Gastrocnemius medialis (tissue), 4 donors: ENCODE measurements around the gene ZC3H4. TPM values are rescaled to one million over a fixed set of nuclear protein-coding genes. Genes with fewer than 3 reads are reported as not detected.
"Not testable (repeated sequence)": the region's sequence is repeated elsewhere in the genome, so short reads cannot be mapped to it uniquely, and the experiment has no call there.

Experiments used
- ATAC-seq, 2 donors: fragments of 150-250 bp; one replicate each; pipeline ENCODE4 v1.9.1; 2016
- DNase-seq, 2 donors: peaks; one replicate each; pipeline ENCODE4 v3.0.0-alpha.2; 2019
- H3K27ac ChIP-seq, 4 donors: fragments of 200-600 bp; sonication (generic); 1 replicate in 1 of 4; 2 replicates in 3 of 4; pipeline ENCODE4 v1.5.1; 2016 to 2018; ENCODE audit warnings: mild to moderate bottlenecking in 2 of 4, moderate library complexity in 1 of 4
- H3K27me3 ChIP-seq, 3 donors: fragments of 200-600 bp; sonication (generic) in 2 of 3; 1 replicate in 1 of 3; 2 replicates in 2 of 3; pipeline versions ENCODE4 v1.5.1 to v1.6.0; 2016 to 2019; ENCODE audit warnings: mild to moderate bottlenecking in 1 of 3, moderate library complexity in 1 of 3
- H3K36me3 ChIP-seq, 2 donors: fragments of 200-600 bp; sonication (generic) in 1 of 2; one replicate each; pipeline ENCODE4 v1.5.1; 2017 to 2018
- H3K4me1 ChIP-seq, 2 donors: fragments of 200-600 bp; sonication (generic) in 1 of 2; one replicate each; pipeline ENCODE4 v1.5.1; 2016 to 2017; ENCODE audit warnings: mild to moderate bottlenecking in 2 of 2
- H3K4me3 ChIP-seq, 4 donors: fragments of 200-600 bp; sonication (generic) in 3 of 4; 1 replicate in 1 of 4; 2 replicates in 3 of 4; pipeline ENCODE4 v1.5.1; 2016 to 2019; ENCODE audit warnings: mild to moderate bottlenecking in 2 of 4
- H3K9me3 ChIP-seq, 3 donors: fragments of 200-600 bp; sonication (generic) in 2 of 3; 1 replicate in 1 of 3; 2 replicates in 2 of 3; pipeline ENCODE4 v1.5.1; 2016 to 2019
- CTCF ChIP-seq, 5 experiments: fragments of 450-650 bp in 3 of 5; fragments of 200-600 bp in 2 of 5; sonication (generic) in 2 of 5; IDR thresholded peaks in 4 of 5; conservative IDR thresholded peaks in 1 of 5; 1 replicate in 4 of 5; 2 replicates in 1 of 5; pipeline ENCODE4 v1.5.1; 2016 to 2019; ENCODE audit warnings: antibody characterized with exemption in 5 of 5, mild to moderate bottlenecking in 3 of 5, moderate library complexity in 3 of 5
- POLR2A ChIP-seq, 2 donors: fragments of 450-650 bp; IDR thresholded peaks; one replicate each; pipeline ENCODE4 v1.6.1; 2017; ENCODE audit warnings: antibody characterized with exemption in 2 of 2, mild to moderate bottlenecking in 2 of 2, moderate library complexity in 2 of 2
- in situ Hi-C, 4 donors: fragments of 200-750 bp; cut with MboI; loops; one replicate each; pipeline versions ENCODE4 v1.15.0 to v1.8.0; 2017; ENCODE audit warnings: low sequenced_read_pairs in 4 of 4
- intact Hi-C: fragments of 100-400 bp; cut with DNase I; formaldehyde crosslinking; loops from one replicate; pipeline ENCODE4 v1.15.1; 2023; ENCODE audit warnings: low total_unique reads
- total RNA-seq, 4 donors: library from RNA; depleted of rRNA; stranded (reverse); fragments of >200 nt; gene quantifications; one replicate each; pipeline versions ENCODE4 v1.1.0 to v1.2.3, GENCODE V29; 2016

Gene ZC3H4
- total RNA-seq, 4 donors from 2014 or later = 16.2 to 31.7 (median 22.8) TPM

DNA sequence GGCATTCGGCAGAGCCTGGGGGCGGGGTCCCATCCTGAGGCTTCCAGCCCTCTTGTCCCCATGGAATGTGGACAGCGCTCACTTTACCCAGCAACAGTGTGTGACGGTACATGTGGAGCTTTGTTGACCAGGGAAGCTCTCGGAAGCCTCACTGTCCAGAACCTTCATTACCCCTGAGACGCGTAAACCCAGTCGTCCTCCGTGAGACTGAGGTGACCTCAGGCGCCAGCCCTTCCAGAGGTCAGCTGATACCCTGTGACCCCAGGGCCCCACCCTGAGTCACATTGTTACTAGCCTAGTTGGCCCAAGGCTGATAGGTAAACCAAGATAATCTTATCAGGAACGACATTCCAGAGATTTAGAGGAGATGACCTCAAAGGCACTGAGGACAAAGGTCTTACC lies 55.0 kb downstream of the ZC3H4 start:
- Histone ChIP-seq H3K36me3 (no peaks in the 10 kb centered on the region), H3K4me3 (no peak overlapping the region), H3K27ac (no peak overlapping the region), H3K9me3 (no peaks in the 10 kb centered on the region), H3K4me1 (no peaks in the 10 kb centered on the region), H3K27me3 (no peaks in the 10 kb centered on the region)
- intact Hi-C loops = no loop called here
- in situ Hi-C loops = no loop called here
- DNase-seq = no peak
- TF ChIP-seq CTCF (IDR thresholded peaks at IDR 0.05 in 4 of 5, conservative IDR thresholded peaks at IDR 0.05 in 1 of 5) (no peak), POLR2A (IDR thresholded peaks at IDR 0.05) (no peak)
- no peak for ATAC-seq

DNA sequence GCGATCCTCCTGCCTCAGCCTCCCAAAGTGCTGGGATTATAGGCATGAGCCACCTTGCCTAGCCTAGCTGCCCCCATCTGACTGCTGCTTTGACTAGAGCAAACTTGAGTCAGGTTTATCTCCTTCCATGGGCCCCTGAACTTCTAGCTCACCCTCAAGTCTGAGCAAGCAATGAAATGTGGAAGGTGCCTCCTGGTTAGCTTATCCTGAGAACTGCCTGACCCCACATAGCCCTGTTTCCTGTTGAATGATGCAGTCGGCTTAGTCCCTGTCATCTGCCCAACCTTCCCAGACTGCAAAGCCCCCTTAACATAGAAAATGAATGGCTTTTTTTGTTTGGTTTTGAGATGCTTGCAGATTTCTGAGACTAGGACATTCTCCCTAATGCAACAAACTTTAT lies 56.2 kb downstream of the ZC3H4 start:
- Histone ChIP-seq H3K4me1 (no peaks in the 10 kb centered on the region), H3K36me3 (no peaks in the 10 kb centered on the region), H3K27ac (no peak overlapping the region), H3K4me3 (no peak overlapping the region), H3K27me3 (no peaks in the 10 kb centered on the region), H3K9me3 (no peaks in the 10 kb centered on the region)
- no peak for ATAC-seq
- no peak for DNase-seq
- intact Hi-C loops (no loop called here), in situ Hi-C loops (no loop called here)
- TF ChIP-seq CTCF (IDR thresholded peaks at IDR 0.05 in 4 of 5, conservative IDR thresholded peaks at IDR 0.05 in 1 of 5) = no peak

- intact Hi-C loops = no loop called here
- in situ Hi-C loops = no loop called here
- Histone ChIP-seq H3K4me3 (no peak overlapping the region), H3K9me3 (no peaks in the 10 kb centered on the region), H3K36me3 (no peaks in the 10 kb centered on the region), H3K27ac (no peak overlapping the region), H3K27me3 (no peaks in the 10 kb centered on the region), H3K4me1 (no peaks in the 10 kb centered on the region)
- no peak for DNase-seq
- no peak for TF ChIP-seq POLR2A (IDR thresholded peaks at IDR 0.05)
- TF ChIP-seq CTCF (IDR thresholded peaks at IDR 0.05 in 4 of 5, conservative IDR thresholded peaks at IDR 0.05 in 1 of 5) = no peak
- ATAC-seq = no peak
Measured at GRCh38 chr19:47056411-47056810, 57.2 kb downstream of the ZC3H4 start.

DNA sequence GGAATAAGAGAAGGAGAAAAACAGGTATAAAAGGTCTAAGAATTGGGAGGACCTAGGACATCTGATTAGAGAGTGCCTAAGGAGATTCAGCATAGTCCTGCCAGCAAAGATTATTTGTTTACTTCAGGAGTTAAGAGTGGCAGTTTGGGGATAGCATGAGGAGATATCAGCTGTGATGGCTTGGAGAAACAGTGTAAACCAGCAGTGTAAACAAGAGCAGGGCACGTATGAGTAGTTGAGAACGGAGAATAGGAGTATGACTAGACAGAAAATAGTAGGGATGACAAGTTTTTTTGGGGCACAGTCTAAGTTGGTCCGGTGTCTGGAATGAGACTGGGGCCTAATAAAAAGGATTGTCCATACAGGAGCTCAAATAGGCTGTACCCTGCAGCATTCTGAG lies 63.0 kb downstream of the ZC3H4 start:
- H3K27ac ChIP-seq, H3K9me3 ChIP-seq, intact Hi-C loops, H3K27me3 ChIP-seq, ATAC-seq, H3K4me1 ChIP-seq, DNase-seq, H3K36me3 ChIP-seq, H3K4me3 ChIP-seq, in situ Hi-C loops: not testable (repeated sequence)

DNA sequence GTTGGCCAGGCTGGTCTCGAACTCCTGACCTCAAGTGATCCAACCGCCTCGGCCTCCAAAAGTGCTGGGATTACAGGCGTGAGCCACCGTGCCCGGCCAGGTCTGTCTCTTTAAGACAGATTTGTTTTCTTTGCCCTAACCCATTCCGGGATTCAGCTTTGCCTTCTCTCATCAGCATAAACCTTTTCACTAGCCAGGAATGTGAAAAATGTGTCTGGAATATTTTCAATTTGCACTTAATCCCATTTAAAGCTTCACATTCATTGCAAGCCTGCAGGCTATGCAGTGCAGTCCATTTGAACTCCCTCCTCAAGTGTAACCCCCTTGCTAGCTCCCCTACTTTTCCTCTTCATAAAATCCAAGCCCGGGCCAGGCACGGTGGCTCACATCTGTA lies 64.3 kb downstream of the ZC3H4 start:
- no peaks in the 10 kb centered on the region for H3K36me3 ChIP-seq
- H3K4me3 ChIP-seq = peak overlapping the region in 3 of 4 donors; percentile 41 to 87 (median 45)
- DNase-seq = no peak
- no peaks in the 10 kb centered on the region for H3K27me3 ChIP-seq
- TF ChIP-seq CTCF (IDR thresholded peaks at IDR 0.05 in 4 of 5, conservative IDR thresholded peaks at IDR 0.05 in 1 of 5) (no peak), POLR2A (IDR thresholded peaks at IDR 0.05) (no peak)
- in situ Hi-C loops (no loop called here), intact Hi-C loops (no loop called here)
- ATAC-seq = no peak
- H3K4me1 ChIP-seq = peaks cover 5 to 8% of the 10 kb centered on the region in 2 donors
- H3K27ac ChIP-seq = no peak overlapping the region
- no peaks in the 10 kb centered on the region for H3K9me3 ChIP-seq
